ENCODE measurements around the gene LPP.

- TF ChIP-seq POLR2AphosphoS5 (IDR thresholded peaks at IDR 0.05; ENCODE audit: borderline replicate concordance, low read depth, low read length) (no peak), EZH2 (IDR thresholded peaks at IDR 0.05) (no peak), FOXP2 (optimal IDR thresholded peaks at IDR 0.05; ENCODE audit: control extremely low read depth, extremely low read length, insufficient read depth) (peak; percentile 61)
These were observed 206.5 kb downstream of the LPP start for GRCh38 chr3:188360364-188360881.

All from SK-N-MC (cell line).